NT2/D1 (cell line): ENCODE measurements around the gene CD40LG.

Source experiments
- YY1 ChIP-seq: IDR thresholded peaks from 2 replicates; pipeline ENCODE4 v1.6.1; 2011; ENCODE audit not compliant: insufficient read length, insufficient read depth
- ZNF274 ChIP-seq: IDR thresholded peaks from 2 replicates; pipeline ENCODE4 v1.6.1; 2011; ENCODE audit warnings: mild to moderate bottlenecking, low read depth, low read length

DNA sequence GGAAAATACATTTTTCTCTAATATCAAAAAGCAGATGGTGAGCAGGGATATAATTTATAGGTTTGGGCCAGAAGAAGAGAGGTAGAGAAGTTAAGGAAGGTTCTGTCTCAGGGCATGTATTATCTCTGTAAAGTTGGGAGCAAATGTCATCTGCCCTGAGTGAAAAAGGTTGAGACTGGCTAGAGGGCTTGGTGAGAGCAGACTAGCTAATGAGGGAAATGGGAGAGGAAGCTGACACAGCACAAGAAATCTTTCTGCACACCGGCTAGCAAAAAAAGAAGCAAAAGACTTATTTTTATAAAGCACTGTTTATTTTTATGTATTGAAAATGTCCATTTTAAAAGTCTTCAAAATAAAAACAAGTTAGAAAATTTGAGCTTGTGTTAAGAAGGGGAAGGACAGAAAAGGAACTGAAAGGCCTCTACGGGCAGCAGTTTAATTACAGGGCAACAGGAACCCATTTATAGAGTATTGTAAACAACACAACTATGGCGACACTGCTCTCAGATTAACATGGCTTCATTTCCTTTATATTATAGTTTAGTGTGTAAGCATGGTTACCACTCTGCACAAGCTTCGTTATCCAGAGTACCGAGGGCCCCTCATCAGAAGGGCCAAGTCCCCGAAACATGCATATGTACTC is 17.4 kb downstream of the CD40LG start:
- no peak for TF ChIP-seq YY1
- TF ChIP-seq ZNF274 = no peak
